B cell (primary cell): ENCODE data around the gene TRUB1. TPM values are rescaled to one million over a fixed set of nuclear protein-coding genes. Genes with fewer than 3 reads are reported as not detected.

Experiments used
- ATAC-seq: fragments of 200-7000 bp; cut with Tn5 transposase; one replicate; pipeline ENCODE4 v1.10.0; 2021; ENCODE audit warnings: low read depth, mild to moderate bottlenecking, moderate number of reproducible peaks, moderate library complexity
- CTCF ChIA-PET: fragments of 350-600 bp; sonication (Branson Sonifier 250); formaldehyde crosslinking; loops from one replicate; lab custom pipeline; 2021; ENCODE audit warnings: antibody characterized with exemption, inconsistent platforms; lab: Charles Lee
- POLR2A ChIA-PET: fragments of 350-600 bp; sonication (Branson Sonifier 250); formaldehyde crosslinking; loops from one replicate; lab custom pipeline; 2021; ENCODE audit warnings: antibody characterized with exemption; lab: Charles Lee
- DNase-seq: peaks from one replicate; pipeline ENCODE4 v3.0.0; 2013
- H2AFZ ChIP-seq: 2 replicates; pipeline ENCODE4 v1.6.1; 2012; ENCODE audit warnings: mild to moderate bottlenecking, low read depth, low read length; ENCODE audit not compliant: insufficient read depth, poor library complexity, severe bottlenecking
- H3K27ac ChIP-seq, 2 donors: 1 replicate in 1 of 2; 2 replicates in 1 of 2; pipeline ENCODE4 v1.5.1; 2012 to 2013; ENCODE audit warnings: low read length in 2 of 2, mild to moderate bottlenecking in 2 of 2, moderate library complexity in 1 of 2
- H3K27me3 ChIP-seq, 4 experiments: fragments of 200-600 bp in 1 of 4; sonication (generic) in 1 of 4; replicated peaks in 1 of 4; 1 replicate in 2 of 4; 2 replicates in 2 of 4; pipeline versions ENCODE4 v1.6.1 to v1.7.0; 2013 to 2016; ENCODE audit warnings: low read length in 3 of 4, mild to moderate bottlenecking in 2 of 4, mixed read lengths in 1 of 4, moderate library complexity in 1 of 4; ENCODE audit not compliant: insufficient read depth in 4 of 4, control insufficient read depth in 3 of 4; ENCODE audit errors: control extremely low read depth in 1 of 4
- H3K36me3 ChIP-seq, 2 experiments: replicated peaks in 1 of 2; 1 replicate in 1 of 2; 2 replicates in 1 of 2; pipeline versions ENCODE4 v1.6.1 to v1.7.1; 2013; ENCODE audit warnings: low read length in 1 of 2; ENCODE audit not compliant: insufficient read depth in 2 of 2, control insufficient read depth in 1 of 2; ENCODE audit errors: control extremely low read depth in 1 of 2, extremely low read depth in 1 of 2
- H3K4me1 ChIP-seq, 2 donors: fragments of 200-600 bp in 1 of 2; sonication (generic) in 1 of 2; 1 replicate in 1 of 2; 2 replicates in 1 of 2; pipeline versions ENCODE4 v1.5.1 to v1.6.1; 2013 to 2017; ENCODE audit warnings: low read length in 2 of 2; ENCODE audit not compliant: control insufficient read depth in 2 of 2, insufficient read depth in 2 of 2
- H3K4me2 ChIP-seq: replicated peaks from 2 replicates; pipeline ENCODE3; 2012; ENCODE audit warnings: mild to moderate bottlenecking, low read depth, low read length; ENCODE audit not compliant: poor library complexity, severe bottlenecking
- H3K4me3 ChIP-seq, 5 experiments: fragments of 200-600 bp in 1 of 5; sonication (generic) in 1 of 5; 1 replicate in 3 of 5; 2 replicates in 2 of 5; pipeline versions ENCODE4 v1.5.1 to v1.7.0; 2011 to 2016; ENCODE audit warnings: low read length in 4 of 5, mild to moderate bottlenecking in 4 of 5, low read depth in 2 of 5, control low read depth in 1 of 5, moderate library complexity in 1 of 5; ENCODE audit not compliant: insufficient read depth in 1 of 5; ENCODE audit errors: control extremely low read depth in 1 of 5, extremely low read depth in 1 of 5
- H3K79me2 ChIP-seq: fragments of 200-600 bp; sonication (generic); one replicate; pipeline ENCODE4 v1.6.0; 2016; ENCODE audit warnings: low read length; ENCODE audit not compliant: control insufficient read depth, insufficient read depth
- H3K9ac ChIP-seq: fragments of 200-600 bp; sonication (generic); 2 replicates; pipeline ENCODE4 v1.6.1; 2017; ENCODE audit warnings: mild to moderate bottlenecking, low read length, moderate library complexity
- H3K9me3 ChIP-seq, 3 donors: one replicate each; pipeline versions ENCODE4 v1.6.1 to v1.7.1; 2013; ENCODE audit warnings: low read length in 2 of 3; ENCODE audit not compliant: control insufficient read depth in 2 of 3, insufficient read depth in 1 of 3; ENCODE audit errors: control extremely low read depth in 1 of 3
- H4K20me1 ChIP-seq: 2 replicates; pipeline ENCODE4 v1.6.0; 2012; ENCODE audit warnings: mild to moderate bottlenecking, low read length; ENCODE audit not compliant: insufficient read depth, control insufficient read depth, poor library complexity, severe bottlenecking
- H3K27ac Mint-ChIP-seq: one replicate; pipeline ENCODE4 v1.8.0; 2021; ENCODE audit warnings: mixed read lengths
- H3K27me3 Mint-ChIP-seq: one replicate; pipeline ENCODE4 v1.8.0; 2021; ENCODE audit warnings: mixed read lengths
- H3K4me1 Mint-ChIP-seq: one replicate; pipeline ENCODE4 v1.8.0; 2021; ENCODE audit warnings: mixed read lengths
- H3K4me3 Mint-ChIP-seq: one replicate; pipeline ENCODE4 v1.8.0; 2021; ENCODE audit warnings: mixed read lengths
- H3K9me3 Mint-ChIP-seq: one replicate; pipeline ENCODE4 v1.8.0; 2022; ENCODE audit warnings: mixed read lengths; ENCODE audit not compliant: insufficient read depth
- CTCF ChIP-seq: fragments of 200-600 bp; IDR thresholded peaks from one replicate; pipeline ENCODE4 v1.8.0; 2022; ENCODE audit warnings: antibody characterized with exemption, mild to moderate bottlenecking
- EZH2 ChIP-seq: IDR thresholded peaks from 2 replicates; pipeline ENCODE4 v1.6.1; 2012; ENCODE audit warnings: borderline replicate concordance, low read depth, mild to moderate bottlenecking, moderate library complexity, low read length; ENCODE audit not compliant: insufficient read depth, poor library complexity, severe bottlenecking
- WGBS: methylation state at CpG from one replicate; pipeline ENCODE4 v1.1.5; 2013; ENCODE audit warnings: missing lambda C conversion rate; ENCODE audit not compliant: insufficient coverage; 5-methylcytosine and 5-hydroxymethylcytosine counted together
- intact Hi-C: fragments of 100-400 bp; cut with micrococcal nuclease; formaldehyde crosslinking; loops from one replicate; pipeline ENCODE4 v1.10.0; 2022
- polyA plus RNA-seq: library from polyadenylated mRNA; depleted of rRNA; stranded (reverse); fragments of >200 nt; gene quantifications from 2 replicates; pipeline ENCODE4 v1.2.3, GENCODE V29; 2012
- total RNA-seq, 2 donors: library from RNA; stranded (reverse); fragments of 120-200 nt in 1 of 2; gene quantifications; 1 replicate in 1 of 2; 2 replicates in 1 of 2; pipeline versions ENCODE4 v1.2.3 to v1.2.4, GENCODE V29; 2013 to 2022

The TRUB1 gene
- total and polyA plus RNA-seq, 2 donors (not counting 1 experiment from before 2014, with no cell fraction given), result 6.5 to 15.7 TPM

GRCh38 chr10:114930320-114930719 lies 7.7 kb upstream of the TRUB1 start:
- no peak for TF ChIP-seq EZH2
- no peak for TF ChIP-seq CTCF
- Mint-ChIP-seq H3K27ac (no peak overlapping the region), H3K9me3 (peaks cover 3% of the 10 kb centered on the region), H3K4me1 (peaks cover 3% of the 10 kb centered on the region), H3K27me3 (peaks cover 16% of the 10 kb centered on the region), H3K4me3 (no peak overlapping the region)
- no peak overlapping the region for H3K4me2 ChIP-seq
- intact Hi-C loops, result no loop called here
- H4K20me1 ChIP-seq, result no peaks in the 10 kb centered on the region
- no peaks in the 10 kb centered on the region for H3K36me3 ChIP-seq
- peaks cover 0 to 7% (median 1%) of the 10 kb centered on the region in 3 donors for H3K9me3 ChIP-seq
- ChIA-PET POLR2A (no interaction called here), CTCF (no interaction called here)
- 100% methylated on average over 1 of the region's 4 CpGs for whole genome bisulfite sequencing
- no peak overlapping the region for H2AFZ ChIP-seq
- DNase-seq (no peak), ATAC-seq (no peak)
- H3K9ac ChIP-seq, result no peak overlapping the region
- no peaks in the 10 kb centered on the region for H3K4me1 ChIP-seq
- no peaks in the 10 kb centered on the region for H3K79me2 ChIP-seq
- H3K4me3 ChIP-seq, result no peak overlapping the region
- peaks cover 0 to 3% (median 0%) of the 10 kb centered on the region in 4 experiments for H3K27me3 ChIP-seq
- no peak overlapping the region for H3K27ac ChIP-seq

GRCh38 chr10:114931072-114931679 lies 6.8 kb upstream of the TRUB1 start:
- no peaks in the 10 kb centered on the region for H3K79me2 ChIP-seq
- no peak for TF ChIP-seq CTCF
- no peak for TF ChIP-seq EZH2
- no peak overlapping the region for H3K4me3 ChIP-seq
- H3K4me1 ChIP-seq, result no peaks in the 10 kb centered on the region
- H3K27ac Mint-ChIP-seq, result no peak overlapping the region
- H3K9me3 Mint-ChIP-seq, result peaks cover 3% of the 10 kb centered on the region
- CTCF ChIA-PET, result no interaction called here
- DNase-seq, result no peak
- WGBS, result 100% methylated on average over 1 of the region's 2 CpGs
- no peak for ATAC-seq
- H3K9ac ChIP-seq, result no peak overlapping the region
- no peaks in the 10 kb centered on the region for H3K36me3 ChIP-seq
- intact Hi-C loops, result no loop called here
- H3K27ac ChIP-seq, result no peak overlapping the region
- H3K9me3 ChIP-seq, result peaks cover 0 to 7% (median 1%) of the 10 kb centered on the region in 3 donors
- H3K4me3 Mint-ChIP-seq, result no peak overlapping the region
- peaks cover 0 to 3% (median 0%) of the 10 kb centered on the region in 4 experiments for H3K27me3 ChIP-seq
- no peak overlapping the region for H3K4me2 ChIP-seq
- no peaks in the 10 kb centered on the region for H4K20me1 ChIP-seq
- no peak overlapping the region for H2AFZ ChIP-seq
- H3K4me1 Mint-ChIP-seq, result no peaks in the 10 kb centered on the region
- POLR2A ChIA-PET, result no interaction called here
- H3K27me3 Mint-ChIP-seq, result peaks cover 8% of the 10 kb centered on the region
